Left renal pelvis (tissue), 4 donors: ENCODE data around the gene TLE3. TPM values are rescaled to one million over a fixed set of nuclear protein-coding genes. Genes with fewer than 3 reads are reported as not detected.

Experiments
- DNase-seq, 4 donors: peaks; one replicate each; pipeline ENCODE4 v3.0.0-alpha.2; 2013; ENCODE audit warnings: low read depth in 4 of 4, low spot score in 3 of 4
- polyA plus RNA-seq, 4 donors: library from polyadenylated mRNA; unstranded; fragments of 120-200 nt; gene quantifications; one replicate each; pipeline ENCODE4 v1.2.1, GENCODE V29; 2013; ENCODE audit not compliant: insufficient read length in 4 of 4

TLE3 gene
- polyA plus RNA-seq, 4 donors: 31.3 to 46.5 (median 44.7) TPM

DNA sequence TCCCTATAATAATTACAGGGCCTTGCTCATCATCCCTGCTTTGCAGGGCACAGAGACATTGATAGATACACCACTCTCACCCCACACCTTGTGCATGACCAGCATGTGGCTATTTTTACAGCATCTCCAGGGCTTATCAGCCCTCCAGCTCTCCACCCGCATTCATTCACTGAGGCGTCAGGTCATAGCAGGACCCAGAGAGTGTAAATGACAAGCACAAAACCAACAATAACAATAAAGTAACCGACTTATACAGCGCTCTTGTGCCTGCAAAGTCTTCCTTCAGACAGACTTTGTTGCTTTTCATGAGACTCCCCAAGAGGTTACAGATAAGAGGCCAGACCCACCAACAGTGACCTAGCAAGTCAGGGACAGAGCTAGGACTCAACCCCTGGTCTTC is 80.7 kb downstream of the TLE3 start:
- no peak for DNase-seq

DNA sequence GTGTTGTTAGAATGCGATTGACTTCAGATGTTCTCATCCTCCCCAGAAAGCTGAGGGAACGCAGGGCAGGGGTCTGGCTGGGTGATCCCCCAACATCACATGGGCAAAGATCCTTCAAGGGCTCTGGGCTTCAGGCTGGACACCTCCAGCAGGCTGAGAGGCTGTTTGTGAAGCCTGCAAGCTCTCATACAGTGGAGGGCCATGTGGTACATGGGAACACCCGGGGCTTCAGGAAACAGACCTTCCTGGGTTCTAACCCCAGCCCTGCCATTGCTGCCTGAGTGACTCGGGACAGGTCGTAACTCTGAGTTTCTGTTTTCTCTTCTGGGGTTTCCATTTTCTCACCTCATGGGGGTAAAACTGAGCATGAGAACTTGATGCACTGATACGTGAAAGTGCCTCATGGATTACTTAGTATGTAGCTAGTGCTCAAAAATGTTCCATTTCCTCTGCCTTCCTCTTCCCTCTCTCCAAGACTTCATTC is 81.2 kb downstream of the TLE3 start:
- DNase-seq: no peak

DNA sequence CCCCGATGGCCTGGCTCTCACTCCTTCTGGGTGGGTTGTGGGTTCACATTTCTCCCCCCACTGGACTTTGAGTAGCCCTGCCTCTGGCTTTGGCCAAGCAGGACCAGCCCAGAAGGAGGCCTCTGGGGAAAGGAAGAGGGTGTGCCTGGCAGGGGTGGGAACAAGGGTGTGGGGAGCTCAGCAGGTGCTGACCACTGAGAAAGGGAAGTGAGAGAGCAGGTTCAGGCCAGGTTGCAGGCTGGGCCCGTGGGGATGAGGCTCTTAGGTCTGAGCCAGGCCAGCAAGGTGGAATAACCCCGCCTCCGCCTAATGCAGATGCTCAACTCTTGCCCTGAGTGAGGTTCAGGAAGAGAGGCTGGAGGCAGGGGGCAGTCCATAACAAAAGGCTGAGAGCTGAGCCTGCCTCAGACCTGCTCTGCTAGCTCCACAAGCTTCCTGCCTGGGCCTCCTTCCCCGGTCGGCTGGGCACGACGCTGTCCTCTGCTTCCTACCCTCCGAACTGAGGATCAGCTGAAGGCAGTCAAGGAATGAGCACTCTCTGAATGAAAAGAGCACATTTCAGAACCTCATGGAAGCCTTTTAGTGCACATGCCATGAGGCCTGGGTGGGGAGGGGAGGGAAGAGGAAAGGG is 82.7 kb downstream of the TLE3 start:
- no peak for DNase-seq

DNA sequence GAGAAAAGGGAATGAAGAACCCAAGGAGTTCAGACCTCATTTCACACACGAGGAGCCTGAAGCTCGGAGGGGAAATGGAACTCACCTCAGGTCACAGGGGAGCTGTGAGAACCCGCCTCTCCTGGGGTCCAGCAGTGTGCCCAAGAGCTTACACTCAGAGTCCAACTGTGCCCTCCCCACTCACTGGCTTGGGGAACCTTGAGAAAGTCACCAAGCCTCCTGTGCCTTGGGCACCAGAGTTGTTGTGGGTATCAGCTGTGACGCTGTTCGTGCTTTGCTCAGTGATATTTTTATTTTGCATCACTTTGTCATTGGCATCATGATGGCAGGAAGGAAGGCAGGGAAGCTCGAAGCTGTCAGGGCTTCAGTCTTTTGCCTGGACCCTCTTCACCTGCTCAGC is 83.4 kb downstream of the TLE3 start:
- DNase-seq: no peak

DNA sequence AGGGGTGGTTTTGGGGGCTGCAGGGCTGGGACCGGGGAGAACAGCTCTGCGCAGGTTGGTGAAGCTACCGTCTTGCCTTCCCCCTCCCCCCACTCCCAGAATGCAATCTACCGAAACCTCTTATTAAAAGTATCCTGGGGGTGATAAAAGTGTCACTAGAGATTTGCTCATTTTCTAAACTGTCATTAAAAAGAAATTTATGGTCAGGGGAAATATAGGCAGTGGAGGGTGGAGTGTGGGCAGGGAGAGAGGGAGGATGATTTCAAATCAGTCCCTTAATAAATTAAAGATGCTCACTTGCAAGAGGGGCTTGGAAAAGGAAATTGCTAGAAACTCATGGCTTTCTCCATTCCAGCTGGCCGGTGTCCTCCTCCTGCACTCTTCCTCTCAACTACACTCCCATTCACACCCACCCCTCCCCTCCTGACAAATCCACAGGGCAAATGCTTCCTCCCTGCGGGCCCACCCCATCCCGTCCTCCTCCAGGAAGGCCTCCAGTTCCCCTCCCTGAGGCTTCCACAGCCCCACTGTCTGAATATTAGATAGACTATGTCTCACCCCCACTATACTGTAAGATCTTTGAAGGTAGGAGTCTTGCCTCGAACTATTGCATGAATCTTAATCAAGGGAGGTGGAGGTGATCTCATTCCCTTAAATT is 83.9 kb downstream of the TLE3 start:
- DNase-seq: no peak

DNA sequence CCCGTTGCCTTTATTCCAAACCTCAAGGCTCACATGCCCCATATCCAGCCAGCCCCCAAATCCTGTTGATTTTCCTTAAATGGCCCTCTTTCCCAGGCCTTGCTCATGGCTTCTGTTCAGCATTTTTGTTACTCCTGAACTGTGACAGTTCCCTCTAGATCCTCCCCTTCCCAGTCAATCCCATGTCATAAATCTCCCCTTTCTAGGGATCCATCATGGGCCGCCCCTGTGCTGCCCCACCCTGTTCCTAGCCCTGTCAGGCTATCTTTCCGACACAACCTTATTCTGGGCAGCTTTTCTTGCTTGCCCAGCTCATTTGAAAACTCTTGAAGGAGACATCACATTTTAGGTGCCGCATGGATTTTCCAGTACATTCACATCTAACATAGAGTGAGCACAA is 84.8 kb downstream of the TLE3 start:
- no peak for DNase-seq

DNA sequence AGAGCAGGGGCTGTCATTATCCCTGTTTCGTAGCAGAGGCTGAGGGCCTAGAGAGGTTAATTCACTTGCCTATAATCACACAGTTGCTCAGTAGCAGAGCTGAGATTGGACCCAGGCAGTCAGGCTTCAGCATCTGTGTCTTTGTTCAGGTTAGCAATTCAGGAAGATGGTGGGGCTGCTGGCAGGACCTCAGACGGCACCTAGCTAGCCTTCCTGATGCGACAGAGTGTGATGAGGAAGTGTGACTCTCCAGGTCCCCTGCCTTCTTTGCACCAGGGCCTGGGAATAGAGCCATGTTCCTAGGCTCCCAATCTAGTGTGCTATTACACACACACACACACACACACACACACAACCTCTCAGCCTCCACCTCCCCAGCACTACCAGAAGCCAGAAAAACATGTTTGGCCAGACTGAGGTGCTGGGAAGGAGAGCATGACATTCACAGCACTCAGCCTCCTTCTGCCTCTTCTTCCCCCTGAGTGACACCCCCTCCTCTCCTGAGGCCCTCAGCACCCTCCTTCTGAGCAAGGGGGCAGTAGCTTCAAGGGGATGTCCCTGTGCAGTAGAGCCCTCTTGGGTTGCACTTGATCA is 88.9 kb downstream of the TLE3 start:
- no peak for DNase-seq

DNA sequence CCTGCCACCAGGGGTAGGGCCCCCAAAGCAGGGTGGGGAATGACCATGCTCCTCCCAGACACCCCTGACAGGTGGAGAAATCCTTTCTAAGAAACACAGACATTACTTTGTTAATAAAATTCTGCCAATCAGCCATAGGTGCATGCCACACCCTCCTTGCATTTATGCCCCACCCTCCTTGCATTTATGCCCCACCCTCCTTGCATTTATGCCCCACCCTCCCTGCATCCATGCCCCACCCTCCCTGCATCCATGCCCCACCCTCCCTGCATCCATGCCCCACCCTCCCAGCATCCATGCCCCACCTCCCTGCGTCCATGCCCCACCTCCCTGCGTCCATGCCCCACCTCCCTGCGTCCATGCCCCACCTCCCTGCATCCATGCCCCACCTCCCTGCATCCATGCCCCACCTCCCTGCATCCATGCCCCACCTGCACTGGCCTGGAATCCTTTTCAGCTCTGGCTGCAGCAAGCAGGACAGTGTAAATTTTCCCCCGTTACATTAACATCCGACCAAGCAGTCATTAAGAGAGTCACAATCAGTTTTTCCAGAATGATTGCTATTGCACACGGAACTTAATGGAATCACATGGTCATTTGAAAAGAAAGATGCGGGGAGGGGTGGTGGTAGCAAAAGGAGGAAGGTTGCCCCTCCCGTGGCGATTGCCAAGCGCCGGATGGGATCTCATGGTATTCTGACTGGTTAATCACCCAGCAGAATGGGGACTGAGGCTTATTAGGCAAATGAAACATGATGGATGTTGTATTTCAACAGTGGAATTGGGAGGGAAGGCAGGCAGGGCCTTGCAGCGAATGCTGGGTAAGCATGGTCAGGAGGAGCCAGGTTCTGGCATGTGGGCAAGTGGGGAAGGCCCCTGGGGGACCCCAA is 91.2 kb downstream of the TLE3 start:
- no peak for DNase-seq

DNA sequence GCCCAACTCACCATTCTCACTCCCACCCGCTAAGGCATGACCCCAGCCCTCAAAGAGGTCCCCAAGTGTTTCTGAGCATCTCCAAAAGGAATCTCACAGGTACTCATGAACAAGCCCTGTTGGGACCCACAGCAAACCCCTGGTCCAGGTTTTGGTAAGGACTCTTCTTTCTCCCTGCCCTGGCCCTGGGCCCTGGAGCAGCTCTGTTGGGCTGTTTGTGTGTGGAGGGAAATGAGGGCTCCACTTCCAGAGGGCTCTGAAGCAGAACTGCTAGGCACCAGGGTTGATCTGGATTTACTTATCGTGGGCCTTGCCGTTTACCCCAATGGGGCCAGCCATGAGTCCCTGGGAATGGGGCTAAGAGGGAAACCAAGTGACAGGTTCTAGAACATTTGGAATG is 92.9 kb downstream of the TLE3 start:
- no peak for DNase-seq

DNA sequence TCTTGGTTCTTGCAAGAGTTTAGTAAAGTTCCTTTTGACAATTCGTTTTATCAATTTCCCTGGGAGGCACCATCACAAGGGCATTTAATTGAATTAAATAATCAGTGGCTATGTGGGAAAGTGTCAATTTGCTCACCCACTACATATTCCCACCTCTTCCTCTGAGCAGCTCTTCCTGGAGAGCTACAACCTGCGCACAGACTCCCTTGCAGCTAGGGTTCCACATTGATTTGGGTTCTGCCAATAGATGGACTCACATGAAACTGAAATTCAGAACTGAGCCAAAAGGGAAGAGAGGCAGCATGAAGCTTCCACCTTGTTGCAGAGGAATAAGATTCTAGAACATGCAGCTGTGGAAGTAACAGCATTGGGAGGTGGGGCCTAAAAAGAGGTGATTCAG is 94.8 kb downstream of the TLE3 start:
- no peak for DNase-seq

DNA sequence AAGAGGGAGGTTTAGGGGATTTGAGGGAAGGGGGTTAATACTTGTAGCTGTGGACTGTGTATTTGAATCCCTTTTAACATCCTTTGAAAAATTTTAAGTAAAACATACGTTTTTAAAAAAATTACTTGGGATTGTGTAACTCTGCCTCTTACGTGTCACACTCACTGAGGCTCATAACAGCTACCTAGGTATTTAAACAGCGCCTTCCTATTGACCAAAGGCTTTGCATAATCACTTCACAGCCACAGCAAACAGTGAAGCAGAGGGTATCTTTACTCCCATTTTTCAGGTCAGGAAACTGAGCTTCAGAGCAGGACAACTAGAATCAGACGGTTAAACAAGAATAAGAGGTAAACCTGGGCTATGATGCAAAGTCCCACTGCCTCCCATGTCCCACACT is 95.9 kb downstream of the TLE3 start:
- no peak for DNase-seq

DNA sequence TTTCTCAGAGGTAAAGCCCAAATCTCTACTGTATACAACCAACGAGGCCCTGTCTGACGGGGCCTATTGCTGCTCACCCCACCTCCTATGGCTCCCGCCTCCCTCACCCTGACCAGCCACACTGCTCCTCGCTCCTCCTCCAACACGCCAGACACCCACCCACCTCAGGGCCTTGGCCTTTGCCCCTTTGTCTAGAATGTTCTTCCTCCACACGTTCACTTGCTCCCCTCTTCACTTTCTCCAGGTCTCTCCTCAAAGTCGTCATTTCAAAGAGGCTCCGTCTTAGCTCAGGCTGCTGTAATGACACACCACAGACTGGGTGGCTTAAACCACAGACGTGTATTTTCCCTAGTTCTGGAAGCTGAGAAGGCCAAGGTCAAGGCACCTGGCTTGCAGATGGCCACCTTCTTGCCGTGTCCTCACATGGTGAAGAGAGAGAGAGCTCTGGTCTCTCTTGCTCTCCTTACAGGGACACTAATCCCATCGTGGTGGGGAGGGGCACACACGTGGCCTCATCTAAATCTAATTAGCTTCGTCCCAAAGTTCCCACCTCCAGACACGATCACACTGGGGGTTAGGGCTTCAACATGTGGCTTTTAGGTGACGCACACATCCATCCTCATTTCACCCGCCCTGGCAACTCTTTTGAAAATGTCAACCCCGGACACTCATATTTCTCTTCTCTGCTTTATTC is 98.2 kb downstream of the TLE3 start:
- DNase-seq: no peak

DNA sequence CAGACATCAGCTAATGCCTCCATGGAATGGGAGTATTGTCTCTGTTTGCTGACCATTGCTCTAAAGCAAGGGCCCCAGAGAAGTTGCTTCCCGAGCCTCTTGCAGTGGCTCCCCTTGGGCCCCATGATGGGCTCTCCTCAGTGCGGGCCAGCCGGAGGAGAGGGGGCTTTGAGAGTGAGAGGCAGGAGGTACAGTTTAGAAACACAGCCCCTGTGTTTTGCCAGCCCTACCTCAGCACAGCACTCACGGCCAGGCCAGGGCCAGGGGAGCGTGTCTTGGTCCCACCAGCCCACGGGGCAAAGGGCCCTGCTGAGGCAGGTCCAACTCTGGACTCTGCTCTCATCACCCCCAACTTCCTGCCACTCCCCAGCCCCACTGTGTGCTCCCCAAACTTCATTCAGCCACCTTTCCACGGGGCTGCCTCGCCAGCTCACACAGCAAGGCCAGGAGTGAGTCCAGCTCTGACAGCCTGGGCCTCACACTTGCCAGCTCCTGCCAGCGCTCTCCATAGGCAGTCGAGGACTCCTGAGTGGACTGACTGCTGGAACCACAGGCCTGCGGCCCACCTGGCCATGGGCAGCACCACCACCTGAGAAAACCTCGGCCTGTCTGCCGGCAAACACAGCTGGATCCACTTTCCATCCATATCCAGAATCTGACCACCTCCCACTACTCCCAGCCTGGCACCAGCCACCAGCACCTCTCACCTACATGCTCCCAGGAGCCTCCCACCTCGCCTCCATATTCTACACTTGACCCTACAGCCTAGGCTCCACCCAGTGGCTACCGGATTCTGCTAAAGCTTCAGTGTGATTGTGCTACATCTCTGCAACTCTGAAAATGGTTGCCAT is 99.0 kb downstream of the TLE3 start:
- no peak for DNase-seq

DNA sequence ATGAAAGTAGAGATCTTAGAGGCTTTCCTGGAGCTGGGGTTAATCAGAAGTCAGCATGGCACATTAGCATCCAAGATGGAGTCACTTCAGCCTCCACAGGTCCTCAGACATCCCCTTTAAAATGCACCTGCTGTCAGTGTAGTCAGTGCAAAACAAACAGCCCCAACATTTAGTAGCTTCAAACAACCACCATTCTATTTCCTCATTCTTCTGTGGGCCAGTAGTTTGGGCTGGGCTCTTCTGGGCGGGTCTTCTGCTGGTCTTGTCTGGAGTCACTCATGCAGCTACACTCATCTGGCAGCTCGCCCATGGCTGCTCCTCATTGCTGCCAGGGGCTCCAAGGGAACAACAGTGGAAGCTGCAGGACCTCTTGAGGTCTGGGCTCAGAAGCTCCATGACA is 99.9 kb downstream of the TLE3 start:
- no peak for DNase-seq
